HepG2 (cell line): ENCODE measurements around the gene BUB1B. TPM values are rescaled to one million over a fixed set of nuclear protein-coding genes. Genes with fewer than 3 reads are reported as not detected.

Experiments used
- ATAC-seq: fragments of 200-7000 bp; cut with Tn5 transposase; 3 replicates; pipeline ENCODE4 v1.9.1; 2020; ENCODE audit warnings: mild to moderate bottlenecking, moderate library complexity
- BruUV-seq: library from RNA; stranded (reverse); fragments of 400-500 nt; replicated peaks from 2 replicates; lab custom pipeline; 2021; lab: Mats Ljungman, UMichigan
- CTCF ChIA-PET: fragments of 300-600 bp; formaldehyde crosslinking; extraction: SDS; loops from one replicate; lab custom pipeline; 2021; ENCODE audit warnings: low total read pairs, inconsistent platforms, low intra/inter-chr PET ratio; lab: Yijun Ruan, JAX
- POLR2A ChIA-PET: fragments of 350-600 bp; sonication (Branson Sonifier 250); formaldehyde crosslinking; loops from one replicate; lab custom pipeline; 2020; ENCODE audit warnings: antibody characterized with exemption, inconsistent platforms; lab: Yijun Ruan, JAX
- DNase-seq: peaks from one replicate; pipeline ENCODE4 v3.0.0-alpha.2; 2015; ENCODE audit warnings: low spot score
- FAIRE-seq: peaks from 3 replicates; lab custom pipeline; 2011; peaks lifted over from hg19 to GRCh38; lab: Jason Lieb, UNC
- H2AFZ ChIP-seq: one replicate; pipeline ENCODE4 v1.6.1; 2011; ENCODE audit warnings: low read length, inconsistent platforms
- H3K27ac ChIP-seq: fragments of 300-600 bp; 3 replicates; pipeline ENCODE4 v1.8.0; 2011; ENCODE audit warnings: mixed run types, mild to moderate bottlenecking, mixed read lengths, low read length, inconsistent platforms; ENCODE audit not compliant: insufficient read depth; ENCODE audit errors: extremely low read length
- H3K27me3 ChIP-seq, 2 experiments: fragments of 200-600 bp in 1 of 2; 2 replicates in 1 of 2; 3 replicates in 1 of 2; pipeline versions ENCODE4 v1.6.0 to v1.8.0; 2011; ENCODE audit warnings: low read length in 2 of 2, mild to moderate bottlenecking in 2 of 2, moderate library complexity in 2 of 2, inconsistent platforms in 1 of 2; ENCODE audit not compliant: insufficient read depth in 2 of 2, control insufficient read depth in 1 of 2
- H3K36me3 ChIP-seq, 2 experiments: fragments of 200-600 bp in 1 of 2; replicated peaks in 1 of 2; 2 replicates in 1 of 2; 3 replicates in 1 of 2; pipeline versions ENCODE4 v1.5.1 to v1.8.0; 2011; ENCODE audit warnings: low read length in 2 of 2, inconsistent platforms in 1 of 2; ENCODE audit not compliant: insufficient read depth in 2 of 2, control insufficient read depth in 1 of 2
- H3K4me1 ChIP-seq: 2 replicates; pipeline ENCODE4 v1.5.1; 2012; ENCODE audit warnings: low read length, inconsistent platforms; ENCODE audit not compliant: insufficient read depth
- H3K4me2 ChIP-seq: 2 replicates; pipeline ENCODE4 v1.6.0; 2011; ENCODE audit warnings: low read depth, low read length, inconsistent platforms
- H3K4me3 ChIP-seq, 3 experiments: fragments of 200-600 bp in 1 of 3; sonication (generic), shearing (Covaris generic) in 1 of 3; replicated peaks in 1 of 3; 2 replicates each; pipeline ENCODE4 v1.5.1; 2011 to 2016; ENCODE audit warnings: low read length in 3 of 3, inconsistent platforms in 2 of 3, low read depth in 2 of 3, mild to moderate bottlenecking in 2 of 3, control low read depth in 1 of 3, mixed read lengths in 1 of 3; ENCODE audit not compliant: insufficient read depth in 1 of 3
- H3K79me2 ChIP-seq: one replicate; pipeline ENCODE4 v1.6.1; 2011; ENCODE audit warnings: low read length, inconsistent platforms; ENCODE audit not compliant: insufficient read depth
- H3K9ac ChIP-seq: 2 replicates; pipeline ENCODE4 v1.6.0; 2011; ENCODE audit warnings: mild to moderate bottlenecking, low read depth, low read length, inconsistent platforms; ENCODE audit not compliant: insufficient read depth
- H3K9me3 ChIP-seq: 2 replicates; pipeline ENCODE4 v1.5.1; 2012; ENCODE audit warnings: mild to moderate bottlenecking, low read length
- H4K20me1 ChIP-seq: 2 replicates; pipeline ENCODE4 v1.6.0; 2011; ENCODE audit warnings: inconsistent platforms, mild to moderate bottlenecking, low read length, moderate library complexity; ENCODE audit not compliant: insufficient read depth
- EEA1 ChIP-seq: sonication (generic); formaldehyde crosslinking; IDR thresholded peaks from 2 replicates; pipeline ENCODE4 v1.5.1; 2020; ENCODE audit warnings: mild to moderate bottlenecking, missing genetic modification reagents, borderline replicate concordance
- JUN ChIP-seq: sonication (generic); formaldehyde crosslinking; IDR thresholded peaks from 2 replicates; pipeline ENCODE4 v1.4.0; 2020; ENCODE audit warnings: mild to moderate bottlenecking, missing genetic modification reagents
- KLF12 ChIP-seq: sonication (generic); formaldehyde crosslinking; IDR thresholded peaks from 2 replicates; pipeline ENCODE4 v1.4.0; 2020; ENCODE audit warnings: missing genetic modification reagents, borderline replicate concordance
- KLF6 ChIP-seq: IDR thresholded peaks from 2 replicates; pipeline ENCODE4 v1.8.0; 2016; ENCODE audit warnings: missing biosample characterization, missing genetic modification reagents
- MAFG ChIP-seq: sonication (generic); formaldehyde crosslinking; IDR thresholded peaks from 2 replicates; pipeline ENCODE4 v1.5.1; 2020; ENCODE audit warnings: mild to moderate bottlenecking, missing genetic modification reagents
- PAF1 ChIP-seq: IDR thresholded peaks from 2 replicates; pipeline ENCODE4 v1.6.1; 2016; ENCODE audit warnings: missing genetic modification reagents, missing compliant biosample characterization
- RXRB ChIP-seq: IDR thresholded peaks from 2 replicates; pipeline ENCODE4 v1.6.1; 2016; ENCODE audit warnings: borderline replicate concordance, missing genetic modification reagents, missing compliant biosample characterization
- SNAPC2 ChIP-seq: sonication (generic); formaldehyde crosslinking; IDR thresholded peaks from 2 replicates; pipeline ENCODE4 v1.8.1; 2022; ENCODE audit warnings: mild to moderate bottlenecking, missing genetic modification reagents
- ZNF235 ChIP-seq: sonication (generic); formaldehyde crosslinking; IDR thresholded peaks from 2 replicates; pipeline ENCODE4 v1.8.1; 2023; ENCODE audit warnings: mild to moderate bottlenecking, missing genetic modification reagents, borderline replicate concordance
- ZNF274 ChIP-seq: sonication (generic); formaldehyde crosslinking; IDR thresholded peaks from 2 replicates; pipeline ENCODE4 v1.5.1; 2020; ENCODE audit warnings: mild to moderate bottlenecking, missing genetic modification reagents
- ZNF34 ChIP-seq: sonication (generic); formaldehyde crosslinking; IDR thresholded peaks from 2 replicates; pipeline ENCODE4 v1.4.0; 2020; ENCODE audit warnings: mild to moderate bottlenecking, missing genetic modification reagents, borderline replicate concordance
- ZNF432 ChIP-seq: sonication (generic); formaldehyde crosslinking; IDR thresholded peaks from 2 replicates; pipeline ENCODE4 v1.5.0; 2020; ENCODE audit warnings: missing genetic modification reagents, mild to moderate bottlenecking, borderline replicate concordance
- ZNF570 ChIP-seq: sonication (generic); formaldehyde crosslinking; IDR thresholded peaks from 2 replicates; pipeline ENCODE4 v1.4.0; 2020; ENCODE audit warnings: mild to moderate bottlenecking, missing genetic modification reagents, borderline replicate concordance
- ZNF619 ChIP-seq: sonication (generic); formaldehyde crosslinking; IDR thresholded peaks from 2 replicates; pipeline ENCODE4 v1.4.0; 2020; ENCODE audit warnings: mild to moderate bottlenecking, missing genetic modification reagents
- ZNF737 ChIP-seq: sonication (generic); formaldehyde crosslinking; IDR thresholded peaks from 2 replicates; pipeline ENCODE4 v1.5.0; 2020; ENCODE audit warnings: missing genetic modification reagents, mild to moderate bottlenecking, borderline replicate concordance
- ZNF772 ChIP-seq: sonication (generic); formaldehyde crosslinking; IDR thresholded peaks from 2 replicates; pipeline ENCODE4 v1.5.0; 2020; ENCODE audit warnings: mild to moderate bottlenecking, missing genetic modification reagents
- ZNF891 ChIP-seq: sonication (generic); formaldehyde crosslinking; IDR thresholded peaks from 2 replicates; pipeline ENCODE4 v1.5.0; 2020; ENCODE audit warnings: mild to moderate bottlenecking, missing genetic modification reagents
- WGBS: methylation state at CpG from one replicate; pipeline ENCODE4 v1.1.6; 2017; ENCODE audit warnings: low lambda C conversion rate; 5-methylcytosine and 5-hydroxymethylcytosine counted together
- in situ Hi-C: cut with HindIII; loops from 2 replicates; pipeline ENCODE4 v1.10.0; 2017; ENCODE audit warnings: low pct_unique_long_range_greater_than_20kb; ENCODE audit not compliant: extremely low pct_ligation_motif_present
- intact Hi-C: fragments of 100-400 bp; cut with micrococcal nuclease; formaldehyde crosslinking; loops from one replicate; pipeline ENCODE4 v1.10.0; 2022; ENCODE audit not compliant: unreplicated experiment
- polyA plus RNA-seq, 8 experiments: library from polyadenylated mRNA; depleted of rRNA in 3 of 8; stranded (reverse) in 7 of 8; unstranded in 1 of 8; fragments of >200 nt; fragmentation: Illumina TruSeq in 4 of 8; extraction: Trizol in 4 of 8; gene quantifications; 2 replicates each; pipeline versions ENCODE4 v1.2.1 to v1.2.3, GENCODE V29; 2011 to 2016; ENCODE audit warnings: low read depth in 4 of 8, missing spikeins in 1 of 8, mixed read lengths in 1 of 8; ENCODE audit not compliant: insufficient read depth in 1 of 8
- total RNA-seq, 5 experiments: library from RNA; depleted of rRNA; stranded (reverse); fragments of >200 nt; fragmentation: Illumina TruSeq; extraction: Trizol; gene quantifications; 2 replicates each; pipeline ENCODE4 v1.2.3, GENCODE V29; 2016; ENCODE audit warnings: low read depth in 1 of 5
- TF ChIP-seq, protein P1 (sequence below): sonication (generic); formaldehyde crosslinking; IDR thresholded peaks from 2 replicates; pipeline ENCODE4 v1.8.0; 2023; ENCODE audit warnings: mild to moderate bottlenecking, missing genetic modification reagents
- TF ChIP-seq, protein P2 (sequence below): sonication (generic); formaldehyde crosslinking; IDR thresholded peaks from 2 replicates; pipeline ENCODE4 v1.5.1; 2020; ENCODE audit warnings: mild to moderate bottlenecking, missing genetic modification reagents, borderline replicate concordance

BUB1B gene
- total and polyA plus RNA-seq, 2 of the 13 experiments (the other 11 are each of a cell fraction or from before 2014, with no cell fraction given) = 26.2 to 63.5 TPM

DNA sequence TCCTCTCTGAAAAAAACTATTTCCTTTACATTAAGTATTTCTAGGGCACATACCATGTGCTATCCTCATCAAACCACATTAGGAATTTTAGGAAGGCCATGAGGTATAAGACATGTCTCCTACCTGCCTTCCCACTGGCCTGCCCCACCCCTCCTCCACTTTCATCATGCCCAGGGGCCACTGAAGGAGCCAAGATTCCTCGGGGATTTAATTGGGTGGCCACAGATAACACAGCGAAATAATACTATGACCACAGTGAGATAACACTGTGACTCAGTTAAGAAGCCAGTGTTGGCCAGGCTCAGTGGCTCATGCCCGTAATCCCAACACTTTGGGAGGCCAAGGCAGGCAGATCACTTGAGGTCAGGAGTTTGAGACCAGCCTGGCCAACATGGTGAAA lies 42.4 kb upstream of the BUB1B start:
- H4K20me1 ChIP-seq = no peaks in the 10 kb centered on the region
- FAIRE-seq (no peak), DNase-seq (no peak), ATAC-seq (no peak)
- H3K4me3 ChIP-seq = no peak overlapping the region
- in situ Hi-C loops (no loop called here), intact Hi-C loops (no loop called here)
- BruUV-seq = no TSS peak
- H3K9me3 ChIP-seq = no peaks in the 10 kb centered on the region
- peaks cover 14% of the 10 kb centered on the region for H3K4me1 ChIP-seq
- H3K79me2 ChIP-seq = no peaks in the 10 kb centered on the region
- WGBS = 34% methylated on average over 3 of the region's 3 CpGs
- no peak overlapping the region for H3K4me2 ChIP-seq
- H3K9ac ChIP-seq = no peak overlapping the region
- H3K36me3 ChIP-seq = no peaks in the 10 kb centered on the region
- CTCF ChIA-PET = no interaction called here
- 0 out of 5 replicates have a peak, but pooled peaks cover 0 to 5% of the 10 kb centered on the region in 2 experiments for H3K27me3 ChIP-seq
- H2AFZ ChIP-seq = no peak overlapping the region
- POLR2A ChIA-PET = no interaction called here
- no peak for TF ChIP-seq EEA1 (CRISPR knock-in tag)
- TF ChIP-seq, protein P1, sequence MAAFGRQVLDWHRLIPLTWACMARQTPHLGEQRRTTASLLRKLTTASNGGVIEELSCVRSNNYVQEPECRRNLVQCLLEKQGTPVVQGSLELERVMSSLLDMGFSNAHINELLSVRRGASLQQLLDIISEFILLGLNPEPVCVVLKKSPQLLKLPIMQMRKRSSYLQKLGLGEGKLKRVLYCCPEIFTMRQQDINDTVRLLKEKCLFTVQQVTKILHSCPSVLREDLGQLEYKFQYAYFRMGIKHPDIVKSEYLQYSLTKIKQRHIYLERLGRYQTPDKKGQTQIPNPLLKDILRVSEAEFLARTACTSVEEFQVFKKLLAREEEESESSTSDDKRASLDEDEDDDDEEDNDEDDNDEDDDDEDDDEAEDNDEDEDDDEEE (CRISPR knock-in tag) = no peak
- TF ChIP-seq MAFG (CRISPR knock-in tag) = no peak
- no peak for TF ChIP-seq ZNF235 (CRISPR knock-in tag)
- TF ChIP-seq ZNF891 (CRISPR knock-in tag) = no peak
- no peak for TF ChIP-seq PAF1
- TF ChIP-seq ZNF34 (CRISPR knock-in tag) = no peak
- TF ChIP-seq KLF12 (CRISPR knock-in tag) = no peak
- TF ChIP-seq ZNF619 (CRISPR knock-in tag) = no peak
- TF ChIP-seq, protein P2, sequence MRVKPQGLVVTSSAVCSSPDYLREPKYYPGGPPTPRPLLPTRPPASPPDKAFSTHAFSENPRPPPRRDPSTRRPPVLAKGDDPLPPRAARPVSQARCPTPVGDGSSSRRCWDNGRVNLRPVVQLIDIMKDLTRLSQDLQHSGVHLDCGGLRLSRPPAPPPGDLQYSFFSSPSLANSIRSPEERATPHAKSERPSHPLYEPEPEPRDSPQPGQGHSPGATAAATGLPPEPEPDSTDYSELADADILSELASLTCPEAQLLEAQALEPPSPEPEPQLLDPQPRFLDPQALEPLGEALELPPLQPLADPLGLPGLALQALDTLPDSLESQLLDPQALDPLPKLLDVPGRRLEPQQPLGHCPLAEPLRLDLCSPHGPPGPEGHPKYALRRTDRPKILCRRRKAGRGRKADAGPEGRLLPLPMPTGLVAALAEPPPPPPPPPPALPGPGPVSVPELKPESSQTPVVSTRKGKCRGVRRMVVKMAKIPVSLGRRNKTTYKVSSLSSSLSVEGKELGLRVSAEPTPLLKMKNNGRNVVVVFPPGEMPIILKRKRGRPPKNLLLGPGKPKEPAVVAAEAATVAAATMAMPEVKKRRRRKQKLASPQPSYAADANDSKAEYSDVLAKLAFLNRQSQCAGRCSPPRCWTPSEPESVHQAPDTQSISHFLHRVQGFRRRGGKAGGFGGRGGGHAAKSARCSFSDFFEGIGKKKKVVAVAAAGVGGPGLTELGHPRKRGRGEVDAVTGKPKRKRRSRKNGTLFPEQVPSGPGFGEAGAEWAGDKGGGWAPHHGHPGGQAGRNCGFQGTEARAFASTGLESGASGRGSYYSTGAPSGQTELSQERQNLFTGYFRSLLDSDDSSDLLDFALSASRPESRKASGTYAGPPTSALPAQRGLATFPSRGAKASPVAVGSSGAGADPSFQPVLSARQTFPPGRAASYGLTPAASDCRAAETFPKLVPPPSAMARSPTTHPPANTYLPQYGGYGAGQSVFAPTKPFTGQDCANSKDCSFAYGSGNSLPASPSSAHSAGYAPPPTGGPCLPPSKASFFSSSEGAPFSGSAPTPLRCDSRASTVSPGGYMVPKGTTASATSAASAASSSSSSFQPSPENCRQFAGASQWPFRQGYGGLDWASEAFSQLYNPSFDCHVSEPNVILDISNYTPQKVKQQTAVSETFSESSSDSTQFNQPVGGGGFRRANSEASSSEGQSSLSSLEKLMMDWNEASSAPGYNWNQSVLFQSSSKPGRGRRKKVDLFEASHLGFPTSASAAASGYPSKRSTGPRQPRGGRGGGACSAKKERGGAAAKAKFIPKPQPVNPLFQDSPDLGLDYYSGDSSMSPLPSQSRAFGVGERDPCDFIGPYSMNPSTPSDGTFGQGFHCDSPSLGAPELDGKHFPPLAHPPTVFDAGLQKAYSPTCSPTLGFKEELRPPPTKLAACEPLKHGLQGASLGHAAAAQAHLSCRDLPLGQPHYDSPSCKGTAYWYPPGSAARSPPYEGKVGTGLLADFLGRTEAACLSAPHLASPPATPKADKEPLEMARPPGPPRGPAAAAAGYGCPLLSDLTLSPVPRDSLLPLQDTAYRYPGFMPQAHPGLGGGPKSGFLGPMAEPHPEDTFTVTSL (CRISPR knock-in tag) = no peak
- TF ChIP-seq JUN (CRISPR knock-in tag) = no peak
- no peak for TF ChIP-seq ZNF737 (CRISPR knock-in tag)
- no peak for TF ChIP-seq RXRB
- no peak for TF ChIP-seq ZNF570
- no peak for TF ChIP-seq ZNF274 (CRISPR knock-in tag)
- TF ChIP-seq SNAPC2 = no peak
- no peak for TF ChIP-seq ZNF432 (CRISPR knock-in tag)
- no peak for TF ChIP-seq KLF6 (CRISPR knock-in tag)
- no peak for TF ChIP-seq ZNF772 (CRISPR knock-in tag)
- H3K27ac ChIP-seq = no peak overlapping the region
